HEK293 (cell line): ENCODE results near the gene TNKS2.
A peak's percentile ranks its signal among the peaks of the same experiment; 100 is the strongest.

ENCODE experiments used
- CTCF ChIA-PET: fragments of 350-600 bp; formaldehyde crosslinking; extraction: SDS; loops from one replicate; lab custom pipeline; 2021; ENCODE audit warnings: antibody characterized with exemption; lab: Yijun Ruan, JAX
- POLR2A ChIA-PET: fragments of 300-600 bp; formaldehyde crosslinking; extraction: SDS; loops from one replicate; lab custom pipeline; 2020; ENCODE audit warnings: antibody characterized with exemption, inconsistent platforms; lab: Yijun Ruan, JAX
- H3K27ac ChIP-seq: fragments of 200-500 bp; sonication (Bioruptor generic); 2 replicates; pipeline ENCODE4 v1.5.1; 2014; ENCODE audit warnings: low read depth, low read length, control low read depth, inconsistent platforms; ENCODE audit errors: extremely low read depth
- H3K36me3 ChIP-seq, 2 experiments: fragments of 200-500 bp in 1 of 2; sonication (Bioruptor generic) in 1 of 2; 1 replicate in 1 of 2; 2 replicates in 1 of 2; pipeline ENCODE4 v1.5.1; 2014 to 2017; ENCODE audit warnings: inconsistent platforms in 2 of 2, low read length in 2 of 2; ENCODE audit not compliant: control insufficient read depth in 2 of 2, insufficient read depth in 1 of 2
- H3K4me1 ChIP-seq: fragments of 200-500 bp; sonication (Bioruptor generic); 2 replicates; pipeline ENCODE4 v1.5.1; 2014; ENCODE audit warnings: mild to moderate bottlenecking, low read length, inconsistent platforms; ENCODE audit not compliant: control insufficient read depth, insufficient read depth
- H3K4me3 ChIP-seq: 2 replicates; pipeline ENCODE4 v1.5.1; 2011; ENCODE audit warnings: low read depth, mild to moderate bottlenecking, control low read depth, low read length, moderate library complexity
- H3K9me3 ChIP-seq: fragments of 200-500 bp; sonication (Bioruptor generic); 2 replicates; pipeline ENCODE4 v1.5.1; 2014; ENCODE audit warnings: low read depth, low read length, inconsistent platforms; ENCODE audit not compliant: control insufficient read depth, insufficient read depth
- AEBP2 ChIP-seq: fragments of 450-650 bp; formaldehyde crosslinking; IDR thresholded peaks from 2 replicates; pipeline ENCODE4 v1.5.1; 2016; ENCODE audit warnings: missing biosample characterization, missing genetic modification characterization, borderline replicate concordance
- GLIS2 ChIP-seq: fragments of 450-650 bp; formaldehyde crosslinking; IDR thresholded peaks from 2 replicates; pipeline ENCODE4 v1.5.1; 2016; ENCODE audit warnings: missing biosample characterization, missing genetic modification characterization
- IKZF3 ChIP-seq: fragments of 450-650 bp; IDR thresholded peaks from 2 replicates; pipeline ENCODE4 v1.5.0; 2018; ENCODE audit warnings: missing biosample characterization, mild to moderate bottlenecking, missing genetic modification characterization, moderate library complexity
- MYNN ChIP-seq: fragments of 450-650 bp; formaldehyde crosslinking; IDR thresholded peaks from 2 replicates; pipeline ENCODE4 v1.5.1; 2016; ENCODE audit warnings: missing biosample characterization, missing genetic modification characterization, borderline replicate concordance
- MZF1 ChIP-seq: fragments of 450-650 bp; formaldehyde crosslinking; IDR thresholded peaks from 2 replicates; pipeline ENCODE4 v1.5.1; 2017; ENCODE audit warnings: missing biosample characterization, missing genetic modification characterization, borderline replicate concordance
- PRDM10 ChIP-seq: fragments of 450-650 bp; formaldehyde crosslinking; IDR thresholded peaks from 2 replicates; pipeline ENCODE4 v1.5.1; 2016; ENCODE audit warnings: missing biosample characterization, missing genetic modification characterization
- SCRT1 ChIP-seq: fragments of 450-650 bp; formaldehyde crosslinking; IDR thresholded peaks from 2 replicates; pipeline ENCODE4 v1.5.1; 2016; ENCODE audit warnings: missing biosample characterization, missing genetic modification characterization, borderline replicate concordance
- SP2 ChIP-seq: fragments of 450-650 bp; formaldehyde crosslinking; IDR thresholded peaks from 2 replicates; pipeline ENCODE4 v1.5.1; 2016; ENCODE audit warnings: missing biosample characterization, missing genetic modification characterization
- SP3 ChIP-seq: fragments of 450-650 bp; formaldehyde crosslinking; IDR thresholded peaks from 2 replicates; pipeline ENCODE4 v1.5.1; 2016; ENCODE audit warnings: missing biosample characterization, missing genetic modification characterization
- YY2 ChIP-seq: fragments of 450-650 bp; formaldehyde crosslinking; IDR thresholded peaks from 2 replicates; pipeline ENCODE4 v1.5.1; 2016; ENCODE audit warnings: missing biosample characterization, missing genetic modification characterization
- ZBTB21 ChIP-seq: fragments of 450-650 bp; formaldehyde crosslinking; IDR thresholded peaks from 2 replicates; pipeline ENCODE4 v1.5.1; 2017; ENCODE audit warnings: missing biosample characterization, missing genetic modification characterization
- ZBTB44 ChIP-seq: fragments of 450-650 bp; IDR thresholded peaks from 2 replicates; pipeline ENCODE4 v1.5.1; 2018; ENCODE audit warnings: missing biosample characterization, mild to moderate bottlenecking, missing genetic modification characterization
- ZBTB48 ChIP-seq: fragments of 450-650 bp; formaldehyde crosslinking; IDR thresholded peaks from 2 replicates; pipeline ENCODE4 v1.5.1; 2016; ENCODE audit warnings: missing biosample characterization, missing genetic modification characterization
- ZIC2 ChIP-seq: fragments of 450-650 bp; formaldehyde crosslinking; IDR thresholded peaks from 2 replicates; pipeline ENCODE4 v1.5.1; 2016; ENCODE audit warnings: missing biosample characterization, missing genetic modification characterization
- ZNF112 ChIP-seq: fragments of 450-650 bp; formaldehyde crosslinking; IDR thresholded peaks from 2 replicates; pipeline ENCODE4 v1.5.0; 2017; ENCODE audit warnings: missing biosample characterization, missing genetic modification characterization
- ZNF311 ChIP-seq: fragments of 450-650 bp; formaldehyde crosslinking; IDR thresholded peaks from 2 replicates; pipeline ENCODE4 v1.5.1; 2017; ENCODE audit warnings: missing biosample characterization, missing genetic modification characterization, borderline replicate concordance
- ZNF580 ChIP-seq: fragments of 450-650 bp; formaldehyde crosslinking; IDR thresholded peaks from 2 replicates; pipeline ENCODE4 v1.5.1; 2016; ENCODE audit warnings: missing biosample characterization, missing genetic modification characterization
- ZNF596 ChIP-seq: fragments of 450-650 bp; IDR thresholded peaks from 2 replicates; pipeline ENCODE4 v1.5.0; 2018; ENCODE audit warnings: missing biosample characterization, mild to moderate bottlenecking, missing genetic modification characterization, moderate library complexity
- ZNF692 ChIP-seq: fragments of 450-650 bp; formaldehyde crosslinking; IDR thresholded peaks from 2 replicates; pipeline ENCODE4 v1.5.1; 2016; ENCODE audit warnings: missing biosample characterization, missing genetic modification characterization
- ZNF704 ChIP-seq: fragments of 450-650 bp; formaldehyde crosslinking; IDR thresholded peaks from 2 replicates; pipeline ENCODE4 v1.5.1; 2016; ENCODE audit warnings: missing biosample characterization, missing genetic modification characterization
- ZNF785 ChIP-seq: fragments of 450-650 bp; formaldehyde crosslinking; IDR thresholded peaks from 2 replicates; pipeline ENCODE4 v1.5.1; 2016; ENCODE audit warnings: missing biosample characterization, missing genetic modification characterization
- ZNF843 ChIP-seq: fragments of 450-650 bp; formaldehyde crosslinking; IDR thresholded peaks from 2 replicates; pipeline ENCODE4 v1.5.1; 2016; ENCODE audit warnings: missing biosample characterization, missing genetic modification characterization
- ZSCAN5A ChIP-seq: fragments of 450-650 bp; formaldehyde crosslinking; IDR thresholded peaks from 2 replicates; pipeline ENCODE4 v1.5.1; 2016; ENCODE audit warnings: missing biosample characterization, missing genetic modification characterization

The TNKS2 gene

GRCh38 chr10:91907914-91908336 is 109.7 kb downstream of the TNKS2 start (continued):
- TF ChIP-seq ZNF580: no peak
- peak; percentile 43; the same call in 1 of the 2 replicates for TF ChIP-seq SP3 (tag by site-specific recombination)
- peak; percentile 87 for TF ChIP-seq GLIS2
- TF ChIP-seq ZNF112 (tag by site-specific recombination): no peak
- TF ChIP-seq IKZF3 (tag by site-specific recombination): no peak
- TF ChIP-seq ZBTB48 (tag by site-specific recombination): peak; percentile 47; the same call in 1 of the 2 replicates
- TF ChIP-seq ZIC2 (tag by site-specific recombination): no peak
- 0 out of 2 replicates have a peak, but pooled peaks have one; percentile 18 for TF ChIP-seq PRDM10

GRCh38 chr10:91908337-91909116 is 110.3 kb downstream of the TNKS2 start:
- Histone ChIP-seq H3K9me3 (no peaks in the 10 kb centered on the region), H3K4me1 (peaks cover 2% of the 10 kb centered on the region; the same call in 1 of the 2 replicates), H3K27ac (peak overlapping the region; percentile 79; the same call in 1 of the 2 replicates), H3K36me3 (peaks cover 0 to 3% of the 10 kb centered on the region in 2 experiments; a peak in 1 of 3 replicates), H3K4me3 (peak overlapping the region; percentile 56)
- ChIA-PET CTCF (interaction anchor here (0.6 to 1.7 kb wide), 12 partner anchors 15 to 522 kb away, joined by 3 to 6 read pairs (median 4); partner anchors contain the start of gene BTAF1), POLR2A (interaction anchor here (0.6 to 2.8 kb wide), 7 partner anchors 10 to 939 kb away, joined by 3 to 18 read pairs (median 6); partner anchors contain the start of genes BTAF1 and TNKS2)
- TF ChIP-seq SP2 (tag by site-specific recombination) (peak; percentile 53), ZNF596 (tag by site-specific recombination) (0 out of 2 replicates have a peak, but pooled peaks have one; percentile 31), MYNN (tag by site-specific recombination) (no peak), AEBP2 (no peak), ZSCAN5A (tag by site-specific recombination) (peak; percentile 81; the same call in 1 of the 2 replicates), ZNF785 (tag by site-specific recombination) (no peak), GLIS2 (peak; percentile 70; the same call in 1 of the 2 replicates), ZBTB21 (tag by site-specific recombination) (no peak), YY2 (peak; percentile 41; the same call in 1 of the 2 replicates), ZNF692 (tag by site-specific recombination) (peak; percentile 93), ZNF843 (tag by site-specific recombination) (peak; percentile 49), ZIC2 (tag by site-specific recombination) (peak; percentile 61), ZBTB44 (no peak), SCRT1 (tag by site-specific recombination) (no peak), MZF1 (no peak; the same call in 1 of the 2 replicates), ZNF112 (tag by site-specific recombination) (no peak), ZNF704 (no peak), ZNF311 (tag by site-specific recombination) (no peak)
